H1 (cell line): ENCODE results near the gene PKIB. TPM values are rescaled to one million over a fixed set of nuclear protein-coding genes. Genes with fewer than 3 reads are reported as not detected.

Experiments used
- CTCF ChIA-PET: fragments of 300-600 bp; sonication (Branson Sonifier 250); formaldehyde crosslinking; loops from one replicate; lab custom pipeline; 2021; ENCODE audit not compliant: partially characterized antibody; lab: Charles Lee
- POLR2A ChIA-PET: fragments of 300-600 bp; sonication (Branson Sonifier 250); formaldehyde crosslinking; loops from one replicate; lab custom pipeline; 2021; ENCODE audit warnings: inconsistent platforms; ENCODE audit not compliant: partially characterized antibody; lab: Charles Lee
- DNase-seq, 2 experiments: peaks; one replicate each; pipeline versions ENCODE4 v3.0.0 to v3.0.0-alpha.2; 2010 to 2022; ENCODE audit warnings: low spot score in 2 of 2, low read depth in 1 of 2, mixed read lengths in 1 of 2
- FAIRE-seq: peaks from 2 replicates; lab custom pipeline; 2011; peaks lifted over from hg19 to GRCh38; lab: Jason Lieb, UNC
- H2AFZ ChIP-seq: 2 replicates; pipeline ENCODE4 v1.8.1; 2012; ENCODE audit warnings: low read length, inconsistent platforms
- H2AK5ac ChIP-seq: 2 replicates; pipeline ENCODE4 v1.6.1; 2013; ENCODE audit warnings: low read depth, low read length
- H2BK120ac ChIP-seq: replicated peaks from 2 replicates; pipeline ENCODE3; 2013; ENCODE audit warnings: low read depth, low read length, inconsistent platforms
- H2BK12ac ChIP-seq: 2 replicates; pipeline ENCODE4 v1.6.1; 2013; ENCODE audit warnings: low read depth, low read length
- H2BK15ac ChIP-seq: 2 replicates; pipeline ENCODE4 v1.6.1; 2013; ENCODE audit warnings: low read length
- H2BK20ac ChIP-seq: 2 replicates; pipeline ENCODE4 v1.6.1; 2013; ENCODE audit warnings: low read length
- H2BK5ac ChIP-seq: 2 replicates; pipeline ENCODE4 v1.6.1; 2013; ENCODE audit warnings: low read depth, low read length
- H3K14ac ChIP-seq: 2 replicates; pipeline ENCODE4 v1.6.1; 2013; ENCODE audit warnings: inconsistent platforms; ENCODE audit not compliant: insufficient read length
- H3K18ac ChIP-seq: 2 replicates; pipeline ENCODE4 v1.6.1; 2013; ENCODE audit warnings: low read length; ENCODE audit errors: extremely low read depth
- H3K23ac ChIP-seq: 2 replicates; pipeline ENCODE4 v1.6.1; 2013; ENCODE audit warnings: inconsistent platforms; ENCODE audit not compliant: insufficient read length
- H3K23me2 ChIP-seq: 2 replicates; pipeline ENCODE4 v1.6.1; 2013; ENCODE audit warnings: low read depth, low read length
- H3K27ac ChIP-seq: 2 replicates; pipeline ENCODE4 v1.6.1; 2011; ENCODE audit warnings: low read depth, low read length, inconsistent platforms
- H3K27me3 ChIP-seq, 4 experiments: replicated peaks in 1 of 4; 1 replicate in 1 of 4; 2 replicates in 3 of 4; pipeline versions ENCODE4 v1.6.1 to v1.8.1; 2011 to 2013; ENCODE audit warnings: low read length in 3 of 4, mild to moderate bottlenecking in 3 of 4, inconsistent platforms in 2 of 4, mixed read lengths in 2 of 4, moderate library complexity in 1 of 4; ENCODE audit not compliant: control insufficient read depth in 3 of 4, insufficient read depth in 3 of 4; ENCODE audit errors: extremely low read depth in 1 of 4
- H3K36me3 ChIP-seq, 4 experiments: 2 replicates each; pipeline versions ENCODE4 v1.6.1 to v1.8.1; 2011 to 2013; ENCODE audit warnings: mild to moderate bottlenecking in 4 of 4, low read length in 3 of 4, moderate library complexity in 2 of 4, control low read depth in 1 of 4, inconsistent platforms in 1 of 4; ENCODE audit not compliant: insufficient read depth in 4 of 4, control insufficient read depth in 2 of 4
- H3K4ac ChIP-seq: replicated peaks from 2 replicates; pipeline ENCODE3; 2013; ENCODE audit warnings: low read length, low read depth, mixed read lengths, inconsistent platforms; ENCODE audit not compliant: insufficient read length
- H3K4me1 ChIP-seq, 4 experiments: replicated peaks in 1 of 4; 1 replicate in 1 of 4; 2 replicates in 3 of 4; pipeline versions ENCODE4 v1.6.1 to v1.8.1; 2011 to 2013; ENCODE audit warnings: low read length in 3 of 4, inconsistent platforms in 2 of 4, mixed read lengths in 1 of 4; ENCODE audit not compliant: insufficient read depth in 4 of 4, control insufficient read depth in 3 of 4
- H3K4me2 ChIP-seq, 2 experiments: 2 replicates each; pipeline versions ENCODE4 v1.6.1 to v1.8.1; 2011 to 2013; ENCODE audit warnings: low read depth in 2 of 2, low read length in 2 of 2, control low read depth in 1 of 2, inconsistent platforms in 1 of 2, mild to moderate bottlenecking in 1 of 2; ENCODE audit not compliant: insufficient read depth in 1 of 2
- H3K4me3 ChIP-seq, 4 experiments: fragments of 200-600, 300-600 bp in 1 of 4; sonication (generic), shearing (Covaris generic), sonication (Bioruptor Twin) in 1 of 4; 2 replicates each; pipeline versions ENCODE4 v1.5.1 to v1.8.1; 2011 to 2016; ENCODE audit warnings: low read length in 4 of 4, low read depth in 3 of 4, control low read depth in 2 of 4, inconsistent platforms in 2 of 4, mild to moderate bottlenecking in 2 of 4, mixed read lengths in 1 of 4, moderate library complexity in 1 of 4; ENCODE audit not compliant: insufficient read depth in 2 of 4; ENCODE audit errors: extremely low read depth in 1 of 4
- H3K56ac ChIP-seq: replicated peaks from 2 replicates; pipeline ENCODE3; 2013; ENCODE audit warnings: low read depth, mild to moderate bottlenecking, mixed read lengths, low read length, inconsistent platforms; ENCODE audit not compliant: insufficient read length
- H3K79me1 ChIP-seq: 2 replicates; pipeline ENCODE4 v1.6.1; 2013; ENCODE audit warnings: low read depth, low read length, control low read depth
- H3K79me2 ChIP-seq, 2 experiments: 2 replicates each; pipeline versions ENCODE4 v1.6.1 to v1.8.1; 2012 to 2013; ENCODE audit warnings: low read length in 2 of 2, mild to moderate bottlenecking in 2 of 2, inconsistent platforms in 1 of 2; ENCODE audit not compliant: insufficient read depth in 2 of 2, control insufficient read depth in 1 of 2
- H3K9ac ChIP-seq, 4 experiments: replicated peaks in 1 of 4; 1 replicate in 1 of 4; 2 replicates in 3 of 4; pipeline versions ENCODE4 v1.6.1 to v1.8.1; 2011 to 2013; ENCODE audit warnings: low read depth in 3 of 4, low read length in 3 of 4, control low read depth in 2 of 4, mild to moderate bottlenecking in 2 of 4, moderate library complexity in 2 of 4, inconsistent platforms in 1 of 4; ENCODE audit errors: extremely low read depth in 1 of 4
- H3K9me3 ChIP-seq, 2 experiments: 2 replicates each; pipeline versions ENCODE4 v1.6.1 to v1.8.1; 2012 to 2013; ENCODE audit warnings: mild to moderate bottlenecking in 2 of 2, moderate library complexity in 2 of 2, control low read depth in 1 of 2, inconsistent platforms in 1 of 2, low read depth in 1 of 2, low read length in 1 of 2, mixed read lengths in 1 of 2; ENCODE audit not compliant: insufficient read depth in 2 of 2
- H4K20me1 ChIP-seq, 2 experiments: replicated peaks in 1 of 2; 2 replicates each; pipeline versions ENCODE3 to v1.8.1; 2011 to 2013; ENCODE audit warnings: inconsistent platforms in 2 of 2, low read length in 2 of 2, mild to moderate bottlenecking in 1 of 2; ENCODE audit not compliant: insufficient read depth in 2 of 2, control insufficient read depth in 1 of 2
- H4K5ac ChIP-seq: 2 replicates; pipeline ENCODE4 v1.6.1; 2013; ENCODE audit warnings: low read length, low read depth, mixed read lengths, inconsistent platforms; ENCODE audit not compliant: insufficient read length
- H4K8ac ChIP-seq: 2 replicates; pipeline ENCODE4 v1.8.0; 2013; ENCODE audit warnings: mild to moderate bottlenecking, moderate library complexity, low read length, inconsistent platforms; ENCODE audit not compliant: insufficient read depth; ENCODE audit errors: extremely low read depth
- H4K91ac ChIP-seq: replicated peaks from 2 replicates; pipeline ENCODE3; 2013; ENCODE audit warnings: low read length, mixed read lengths, inconsistent platforms; ENCODE audit not compliant: insufficient read length
- ATF3 ChIP-seq: IDR thresholded peaks from 2 replicates; pipeline ENCODE4 v1.6.1; 2011; ENCODE audit warnings: low read depth, mild to moderate bottlenecking, low read length; ENCODE audit not compliant: insufficient read depth
- FOSL1 ChIP-seq: IDR thresholded peaks from 2 replicates; pipeline ENCODE4 v1.6.1; 2011; ENCODE audit warnings: mild to moderate bottlenecking, low read depth, low read length, moderate library complexity; ENCODE audit not compliant: insufficient read depth
- MAFK ChIP-seq: IDR thresholded peaks from 2 replicates; pipeline ENCODE4 v1.6.1; 2012; ENCODE audit warnings: low read depth, mild to moderate bottlenecking, improper control_type of control experiment, low read length
- SAP30 ChIP-seq: fragments of 300-600 bp; sonication (generic); IDR thresholded peaks from 2 replicates; pipeline ENCODE4 v1.7.1; 2012; ENCODE audit warnings: low read length, moderate library complexity, mild to moderate bottlenecking, inconsistent platforms; ENCODE audit not compliant: insufficient read depth, insufficient replicate concordance
- SP1 ChIP-seq: IDR thresholded peaks from 2 replicates; pipeline ENCODE4 v1.6.1; 2011; ENCODE audit warnings: low read depth, low read length
- TAF7 ChIP-seq: optimal IDR thresholded peaks from 2 replicates; pipeline ENCODE3; 2011; ENCODE audit warnings: low read depth, mild to moderate bottlenecking, inconsistent platforms, low read length, moderate library complexity, borderline replicate concordance
- WGBS, 2 experiments: shearing (Covaris generic) in 1 of 2; methylation state at CpG; one replicate each; pipeline versions ENCODE4 v1.1.6 to v1.1.7; 2013 to 2015; ENCODE audit warnings: low lambda C conversion rate in 2 of 2, mixed read lengths in 2 of 2, inconsistent platforms in 1 of 2, low coverage in 1 of 2, missing lambda C conversion rate in 1 of 2; ENCODE audit not compliant: insufficient replicate concordance in 2 of 2, insufficient coverage in 1 of 2, insufficient read length in 1 of 2; ENCODE audit errors: extremely low coverage in 1 of 2, missing lambda C conversion rate in 1 of 2; 5-methylcytosine and 5-hydroxymethylcytosine counted together
- polyA plus RNA-seq, 7 experiments: library from polyadenylated mRNA; depleted of rRNA in 3 of 7; stranded (reverse) in 5 of 7; unstranded in 2 of 7; fragments of >200 nt in 5 of 7; fragments of 200-250 nt in 2 of 7; gene quantifications; 1 replicate in 5 of 7; 2 replicates in 1 of 7; 4 replicates in 1 of 7; pipeline versions ENCODE4 v1.2.1 to v1.2.3, GENCODE V29; 2011 to 2013; ENCODE audit warnings: missing spikeins in 2 of 7, mixed read lengths in 2 of 7
- total RNA-seq: library from RNA; stranded (reverse); fragmentation: NEBNext Ultra II Directional; extraction: Animal tissue kit (Norgen Biotek cat#: 25700); gene quantifications from 2 replicates; pipeline ENCODE4 v1.2.1, GENCODE V29; 2021

The PKIB gene
- total and polyA plus RNA-seq, 2 of the 8 experiments (the other 6 are each of a cell fraction or from before 2014, with no cell fraction given) = 13.5 to 73.3 TPM

DNA sequence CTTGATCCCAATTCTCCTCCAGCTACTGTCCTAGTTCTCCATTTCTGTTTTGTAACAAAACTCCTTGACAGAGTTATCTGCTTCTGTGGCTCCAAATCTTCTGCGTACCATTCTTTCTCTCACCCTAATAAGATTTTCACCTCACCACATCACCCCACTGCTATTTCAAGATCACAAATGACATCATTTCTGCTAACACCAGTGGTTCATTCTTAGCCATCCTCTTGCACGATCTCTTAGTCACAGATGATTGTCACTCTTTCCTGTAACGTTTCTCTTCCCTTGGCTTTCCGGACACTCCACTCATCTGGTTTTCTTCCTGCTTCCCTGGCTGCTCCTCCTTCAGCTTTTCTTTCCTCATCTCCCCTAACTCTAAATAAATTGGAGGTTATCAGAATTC lies 112.5 kb downstream of the PKIB start:
- Histone ChIP-seq H4K91ac (no peak overlapping the region), H2BK15ac (no peak overlapping the region), H2BK12ac (no peak overlapping the region), H3K4me2 (no peak overlapping the region), H3K4ac (no peak overlapping the region), H2BK120ac (no peak overlapping the region), H3K27ac (no peak overlapping the region), H3K9me3 (no peaks in the 10 kb centered on the region), H2BK20ac (no peak overlapping the region), H3K4me3 (no peak overlapping the region), H4K20me1 (no peaks in the 10 kb centered on the region), H3K27me3 (no peaks in the 10 kb centered on the region), H3K4me1 (peaks cover 0 to 3% (median 2%) of the 10 kb centered on the region in 4 experiments; a peak in 2 of 7 replicates), H4K5ac (no peak overlapping the region), H2AFZ (no peak overlapping the region), H2BK5ac (no peak overlapping the region), H2AK5ac (no peak overlapping the region), H3K36me3 (peaks cover 0 to 6% (median 0%) of the 10 kb centered on the region in 4 experiments; a peak in 1 of 8 replicates), H3K18ac (no peak overlapping the region), H3K9ac (no peak overlapping the region), H3K23ac (no peak overlapping the region), H3K79me1 (no peaks in the 10 kb centered on the region), H3K79me2 (no peaks in the 10 kb centered on the region), H3K23me2 (no peaks in the 10 kb centered on the region; the same call in 1 of the 2 replicates), H4K8ac (no peak overlapping the region), H3K14ac (no peak overlapping the region), H3K56ac (no peak overlapping the region)
- no peak for TF ChIP-seq MAFK
- TF ChIP-seq TAF7 = no peak
- no peak for TF ChIP-seq ATF3
- no peak for TF ChIP-seq SP1
- TF ChIP-seq FOSL1 = no peak
- TF ChIP-seq SAP30 = no peak
- CTCF ChIA-PET = interaction anchor here (0.7 to 1.2 kb wide), 3 partner anchors 111 to 233 kb away, joined by 3 read pairs; no protein-coding TSS in a partner anchor
- WGBS, 2 experiments = 94% methylated on average over 4 of the region's 4 CpGs; no CpG with 5 or more reads in 1 of the 2 experiments
- POLR2A ChIA-PET = interaction anchor here (0.6 kb wide), 1 partner anchor 59 kb away, joined by 4 read pairs; no protein-coding TSS in a partner anchor
- no peak for FAIRE-seq
- no peak for DNase-seq
